SU-DHL-6 (cell line): Measurements from ENCODE around the gene RECQL5.

ENCODE experiments used
- EZH2phosphoT487 ChIP-seq: fragments of 200-600 bp; sonication (generic), shearing (Covaris generic); conservative IDR thresholded peaks from 2 replicates; pipeline ENCODE4 v1.6.1; 2018; ENCODE audit warnings: mild to moderate bottlenecking, antibody characterized with exemption, low read length, moderate library complexity, mixed read lengths
- TF ChIP-seq, protein P1 (sequence below): fragments of 200-600 bp; sonication (generic); IDR thresholded peaks from one replicate; pipeline ENCODE4 v1.5.1; 2017; ENCODE audit warnings: antibody characterized with exemption, mild to moderate bottlenecking, low read length, moderate library complexity; ENCODE audit not compliant: insufficient read depth, poor library complexity, severe bottlenecking

DNA sequence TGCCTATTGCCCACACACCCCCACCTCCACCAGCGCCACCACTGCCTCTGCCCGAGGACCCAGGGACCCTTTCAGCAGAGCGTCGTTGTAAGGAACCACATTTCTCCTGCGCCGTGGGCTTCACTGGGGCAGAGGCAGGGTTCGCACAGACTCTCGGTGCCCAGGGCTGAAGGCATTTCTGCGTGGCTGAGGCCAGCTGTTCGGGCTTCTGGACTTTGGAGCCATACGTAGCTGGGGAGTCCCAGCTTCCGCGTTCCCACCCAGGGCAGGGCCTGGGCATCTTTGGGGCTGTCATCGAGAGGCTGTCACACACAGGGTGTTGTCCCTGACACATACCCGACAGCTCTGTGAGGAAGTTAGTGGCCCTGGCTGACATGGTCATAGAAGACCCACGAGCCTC lies 49.7 kb downstream of the RECQL5 start:
- TF ChIP-seq, protein P1, sequence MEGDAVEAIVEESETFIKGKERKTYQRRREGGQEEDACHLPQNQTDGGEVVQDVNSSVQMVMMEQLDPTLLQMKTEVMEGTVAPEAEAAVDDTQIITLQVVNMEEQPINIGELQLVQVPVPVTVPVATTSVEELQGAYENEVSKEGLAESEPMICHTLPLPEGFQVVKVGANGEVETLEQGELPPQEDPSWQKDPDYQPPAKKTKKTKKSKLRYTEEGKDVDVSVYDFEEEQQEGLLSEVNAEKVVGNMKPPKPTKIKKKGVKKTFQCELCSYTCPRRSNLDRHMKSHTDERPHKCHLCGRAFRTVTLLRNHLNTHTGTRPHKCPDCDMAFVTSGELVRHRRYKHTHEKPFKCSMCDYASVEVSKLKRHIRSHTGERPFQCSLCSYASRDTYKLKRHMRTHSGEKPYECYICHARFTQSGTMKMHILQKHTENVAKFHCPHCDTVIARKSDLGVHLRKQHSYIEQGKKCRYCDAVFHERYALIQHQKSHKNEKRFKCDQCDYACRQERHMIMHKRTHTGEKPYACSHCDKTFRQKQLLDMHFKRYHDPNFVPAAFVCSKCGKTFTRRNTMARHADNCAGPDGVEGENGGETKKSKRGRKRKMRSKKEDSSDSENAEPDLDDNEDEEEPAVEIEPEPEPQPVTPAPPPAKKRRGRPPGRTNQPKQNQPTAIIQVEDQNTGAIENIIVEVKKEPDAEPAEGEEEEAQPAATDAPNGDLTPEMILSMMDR: no peak
- no peak for TF ChIP-seq EZH2phosphoT487
